B cell (primary cell): ENCODE data around the gene SLC39A7. TPM values are rescaled to one million over a fixed set of nuclear protein-coding genes. Genes with fewer than 3 reads are reported as not detected.

Experiments used
- ATAC-seq: fragments of 200-7000 bp; cut with Tn5 transposase; one replicate; pipeline ENCODE4 v1.10.0; 2021; ENCODE audit warnings: low read depth, mild to moderate bottlenecking, moderate number of reproducible peaks, moderate library complexity
- CTCF ChIA-PET: fragments of 350-600 bp; sonication (Branson Sonifier 250); formaldehyde crosslinking; loops from one replicate; lab custom pipeline; 2021; ENCODE audit warnings: antibody characterized with exemption, inconsistent platforms; lab: Charles Lee
- POLR2A ChIA-PET: fragments of 350-600 bp; sonication (Branson Sonifier 250); formaldehyde crosslinking; loops from one replicate; lab custom pipeline; 2021; ENCODE audit warnings: antibody characterized with exemption; lab: Charles Lee
- DNase-seq: peaks from one replicate; pipeline ENCODE4 v3.0.0; 2013
- H2AFZ ChIP-seq: 2 replicates; pipeline ENCODE4 v1.6.1; 2012; ENCODE audit warnings: mild to moderate bottlenecking, low read depth, low read length; ENCODE audit not compliant: insufficient read depth, poor library complexity, severe bottlenecking
- H3K27ac ChIP-seq, 2 donors: 1 replicate in 1 of 2; 2 replicates in 1 of 2; pipeline ENCODE4 v1.5.1; 2012 to 2013; ENCODE audit warnings: low read length in 2 of 2, mild to moderate bottlenecking in 2 of 2, moderate library complexity in 1 of 2
- H3K27me3 ChIP-seq, 4 experiments: fragments of 200-600 bp in 1 of 4; sonication (generic) in 1 of 4; replicated peaks in 1 of 4; 1 replicate in 2 of 4; 2 replicates in 2 of 4; pipeline versions ENCODE4 v1.6.1 to v1.7.0; 2013 to 2016; ENCODE audit warnings: low read length in 3 of 4, mild to moderate bottlenecking in 2 of 4, mixed read lengths in 1 of 4, moderate library complexity in 1 of 4; ENCODE audit not compliant: insufficient read depth in 4 of 4, control insufficient read depth in 3 of 4; ENCODE audit errors: control extremely low read depth in 1 of 4
- H3K36me3 ChIP-seq, 2 experiments: replicated peaks in 1 of 2; 1 replicate in 1 of 2; 2 replicates in 1 of 2; pipeline versions ENCODE4 v1.6.1 to v1.7.1; 2013; ENCODE audit warnings: low read length in 1 of 2; ENCODE audit not compliant: insufficient read depth in 2 of 2, control insufficient read depth in 1 of 2; ENCODE audit errors: control extremely low read depth in 1 of 2, extremely low read depth in 1 of 2
- H3K4me1 ChIP-seq, 2 donors: fragments of 200-600 bp in 1 of 2; sonication (generic) in 1 of 2; 1 replicate in 1 of 2; 2 replicates in 1 of 2; pipeline versions ENCODE4 v1.5.1 to v1.6.1; 2013 to 2017; ENCODE audit warnings: low read length in 2 of 2; ENCODE audit not compliant: control insufficient read depth in 2 of 2, insufficient read depth in 2 of 2
- H3K4me2 ChIP-seq: replicated peaks from 2 replicates; pipeline ENCODE3; 2012; ENCODE audit warnings: mild to moderate bottlenecking, low read depth, low read length; ENCODE audit not compliant: poor library complexity, severe bottlenecking
- H3K4me3 ChIP-seq, 5 experiments: fragments of 200-600 bp in 1 of 5; sonication (generic) in 1 of 5; 1 replicate in 3 of 5; 2 replicates in 2 of 5; pipeline versions ENCODE4 v1.5.1 to v1.7.0; 2011 to 2016; ENCODE audit warnings: low read length in 4 of 5, mild to moderate bottlenecking in 4 of 5, low read depth in 2 of 5, control low read depth in 1 of 5, moderate library complexity in 1 of 5; ENCODE audit not compliant: insufficient read depth in 1 of 5; ENCODE audit errors: control extremely low read depth in 1 of 5, extremely low read depth in 1 of 5
- H3K79me2 ChIP-seq: fragments of 200-600 bp; sonication (generic); one replicate; pipeline ENCODE4 v1.6.0; 2016; ENCODE audit warnings: low read length; ENCODE audit not compliant: control insufficient read depth, insufficient read depth
- H3K9ac ChIP-seq: fragments of 200-600 bp; sonication (generic); 2 replicates; pipeline ENCODE4 v1.6.1; 2017; ENCODE audit warnings: mild to moderate bottlenecking, low read length, moderate library complexity
- H3K9me3 ChIP-seq, 3 donors: one replicate each; pipeline versions ENCODE4 v1.6.1 to v1.7.1; 2013; ENCODE audit warnings: low read length in 2 of 3; ENCODE audit not compliant: control insufficient read depth in 2 of 3, insufficient read depth in 1 of 3; ENCODE audit errors: control extremely low read depth in 1 of 3
- H4K20me1 ChIP-seq: 2 replicates; pipeline ENCODE4 v1.6.0; 2012; ENCODE audit warnings: mild to moderate bottlenecking, low read length; ENCODE audit not compliant: insufficient read depth, control insufficient read depth, poor library complexity, severe bottlenecking
- H3K27ac Mint-ChIP-seq: one replicate; pipeline ENCODE4 v1.8.0; 2021; ENCODE audit warnings: mixed read lengths
- H3K27me3 Mint-ChIP-seq: one replicate; pipeline ENCODE4 v1.8.0; 2021; ENCODE audit warnings: mixed read lengths
- H3K4me1 Mint-ChIP-seq: one replicate; pipeline ENCODE4 v1.8.0; 2021; ENCODE audit warnings: mixed read lengths
- H3K4me3 Mint-ChIP-seq: one replicate; pipeline ENCODE4 v1.8.0; 2021; ENCODE audit warnings: mixed read lengths
- H3K9me3 Mint-ChIP-seq: one replicate; pipeline ENCODE4 v1.8.0; 2022; ENCODE audit warnings: mixed read lengths; ENCODE audit not compliant: insufficient read depth
- CTCF ChIP-seq: fragments of 200-600 bp; IDR thresholded peaks from one replicate; pipeline ENCODE4 v1.8.0; 2022; ENCODE audit warnings: antibody characterized with exemption, mild to moderate bottlenecking
- EZH2 ChIP-seq: IDR thresholded peaks from 2 replicates; pipeline ENCODE4 v1.6.1; 2012; ENCODE audit warnings: borderline replicate concordance, low read depth, mild to moderate bottlenecking, moderate library complexity, low read length; ENCODE audit not compliant: insufficient read depth, poor library complexity, severe bottlenecking
- WGBS: methylation state at CpG from one replicate; pipeline ENCODE4 v1.1.5; 2013; ENCODE audit warnings: missing lambda C conversion rate; ENCODE audit not compliant: insufficient coverage; 5-methylcytosine and 5-hydroxymethylcytosine counted together
- intact Hi-C: fragments of 100-400 bp; cut with micrococcal nuclease; formaldehyde crosslinking; loops from one replicate; pipeline ENCODE4 v1.10.0; 2022
- polyA plus RNA-seq: library from polyadenylated mRNA; depleted of rRNA; stranded (reverse); fragments of >200 nt; gene quantifications from 2 replicates; pipeline ENCODE4 v1.2.3, GENCODE V29; 2012
- total RNA-seq, 2 donors: library from RNA; stranded (reverse); fragments of 120-200 nt in 1 of 2; gene quantifications; 1 replicate in 1 of 2; 2 replicates in 1 of 2; pipeline versions ENCODE4 v1.2.3 to v1.2.4, GENCODE V29; 2013 to 2022

The SLC39A7 gene
- total and polyA plus RNA-seq, 2 donors (not counting 1 experiment from before 2014, with no cell fraction given): 18.7 to 29.6 TPM

GRCh38 chr6:33206027-33206863 lies 5.6 kb downstream of the SLC39A7 start:
- H3K4me1 Mint-ChIP-seq: peaks cover 49% of the 10 kb centered on the region
- H3K79me2 ChIP-seq: peaks cover 32% of the 10 kb centered on the region
- H3K36me3 ChIP-seq: peaks cover 0 to 33% of the 10 kb centered on the region in 2 experiments
- H3K9me3 Mint-ChIP-seq: no peaks in the 10 kb centered on the region
- peaks cover 8% of the 10 kb centered on the region for H4K20me1 ChIP-seq
- H3K27me3 Mint-ChIP-seq: no peaks in the 10 kb centered on the region
- H3K4me2 ChIP-seq: no peak overlapping the region
- no peak overlapping the region for H2AFZ ChIP-seq
- no peaks in the 10 kb centered on the region for H3K9me3 ChIP-seq
- no peak for TF ChIP-seq CTCF
- no peak for TF ChIP-seq EZH2
- intact Hi-C loops: loop anchor here (10.0 kb wide), 1 partner anchor 1231 kb away; the partner anchor contains the start of gene DXO
- peak; percentile 26 for DNase-seq
- H3K4me3 Mint-ChIP-seq: peak overlapping the region; percentile 94
- H3K4me1 ChIP-seq: peaks cover 31 to 49% of the 10 kb centered on the region in 2 donors
- no peak for ATAC-seq
- H3K27ac ChIP-seq: no peak overlapping the region
- ChIA-PET CTCF (no interaction called here), POLR2A (interaction anchor here (0.6 kb wide), 1 partner anchor 352 kb away, joined by 3 read pairs; the partner anchor contains the start of gene PSMB9)
- no peak overlapping the region for H3K9ac ChIP-seq
- H3K27ac Mint-ChIP-seq: peak overlapping the region; percentile 64
- H3K27me3 ChIP-seq: no peaks in the 10 kb centered on the region
- H3K4me3 ChIP-seq: no peak overlapping the region
- no CpG with 5 or more reads among the region's 3 CpGs for WGBS
